T follicular helper cell (primary cell): ENCODE results near the gene ASZ1.
"Not testable (repeated sequence)": the region's sequence is repeated elsewhere in the genome, so short reads cannot be mapped to it uniquely, and the experiment has no call there.

Source experiments
- DNase-seq: peaks from one replicate; pipeline ENCODE4 v3.0.0-alpha.2; 2020; ENCODE audit warnings: low read depth
- total RNA-seq, 2 experiments: gene quantifications; one replicate each; lab custom pipeline; 2026; lab: John Stamatoyannopoulos, UW

ASZ1 gene, protein sequence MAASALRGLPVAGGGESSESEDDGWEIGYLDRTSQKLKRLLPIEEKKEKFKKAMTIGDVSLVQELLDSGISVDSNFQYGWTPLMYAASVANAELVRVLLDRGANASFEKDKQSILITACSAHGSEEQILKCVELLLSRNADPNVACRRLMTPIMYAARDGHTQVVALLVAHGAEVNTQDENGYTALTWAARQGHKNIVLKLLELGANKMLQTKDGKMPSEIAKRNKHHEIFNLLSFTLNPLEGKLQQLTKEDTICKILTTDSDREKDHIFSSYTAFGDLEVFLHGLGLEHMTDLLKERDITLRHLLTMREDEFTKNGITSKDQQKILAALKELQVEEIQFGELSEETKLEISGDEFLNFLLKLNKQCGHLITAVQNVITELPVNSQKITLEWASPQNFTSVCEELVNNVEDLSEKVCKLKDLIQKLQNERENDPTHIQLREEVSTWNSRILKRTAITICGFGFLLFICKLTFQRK
- 0 to 0.18 reads per million in 2 experiments for total RNA-seq

DNA sequence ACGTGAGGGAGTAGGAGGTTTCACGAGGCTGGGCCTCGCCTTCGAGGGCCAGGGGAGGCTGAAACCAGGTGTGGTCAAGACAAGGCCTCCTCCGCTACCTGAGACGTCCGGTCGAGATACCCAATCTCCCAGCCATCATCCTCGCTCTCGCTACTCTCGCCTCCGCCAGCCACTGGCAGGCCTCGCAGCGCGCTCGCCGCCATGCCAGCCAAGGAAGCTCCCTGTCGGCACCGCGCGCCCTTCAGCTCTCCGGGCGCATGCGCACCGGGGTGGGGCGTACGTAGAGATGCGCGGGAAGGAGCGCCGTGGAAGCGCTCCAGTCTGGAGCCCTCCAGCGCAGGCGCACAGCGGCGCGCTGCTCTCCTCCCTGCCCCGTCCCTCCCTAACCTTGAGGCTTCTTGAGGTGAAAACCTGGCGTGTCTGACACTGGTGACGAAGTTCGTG is at the start of gene ASZ1:
TSS of gene ASZ1 (minus strand) at position 236 of the 444 bp plus-strand sequence. CDS start at position 203, 33 bp downstream.
- DNase-seq, result no peak

DNA sequence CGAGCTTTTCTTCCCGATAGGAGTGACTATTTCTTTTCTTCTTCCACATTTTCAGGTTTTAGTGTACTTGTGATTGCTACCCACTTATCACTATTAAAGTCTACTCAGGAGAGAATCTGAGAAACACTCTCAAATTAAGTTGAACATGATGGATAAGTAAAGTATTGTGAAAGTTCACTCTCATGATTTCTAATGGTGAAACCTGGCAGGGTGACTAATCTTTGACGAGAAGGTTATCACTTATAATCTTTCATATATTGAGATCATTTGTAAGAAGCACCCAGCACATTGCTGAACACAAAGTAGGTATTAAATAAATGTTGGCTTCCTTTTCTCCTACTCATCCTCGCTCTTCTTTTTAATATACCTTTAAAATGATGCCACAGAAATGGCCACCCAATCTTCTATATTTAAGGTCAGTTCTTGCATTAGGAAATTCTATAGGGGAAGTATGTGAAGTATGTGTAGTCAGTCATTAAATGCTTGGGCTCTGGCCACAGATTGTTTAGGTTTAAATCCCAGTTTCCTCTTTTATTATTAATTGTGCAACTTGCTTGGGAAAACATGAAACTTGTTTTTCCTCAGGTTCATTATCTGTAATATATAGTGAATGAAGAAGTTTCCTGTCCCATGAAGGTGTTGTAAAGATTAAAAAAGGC is 49.4 kb upstream of the ASZ1 start:
- no peak for DNase-seq

DNA sequence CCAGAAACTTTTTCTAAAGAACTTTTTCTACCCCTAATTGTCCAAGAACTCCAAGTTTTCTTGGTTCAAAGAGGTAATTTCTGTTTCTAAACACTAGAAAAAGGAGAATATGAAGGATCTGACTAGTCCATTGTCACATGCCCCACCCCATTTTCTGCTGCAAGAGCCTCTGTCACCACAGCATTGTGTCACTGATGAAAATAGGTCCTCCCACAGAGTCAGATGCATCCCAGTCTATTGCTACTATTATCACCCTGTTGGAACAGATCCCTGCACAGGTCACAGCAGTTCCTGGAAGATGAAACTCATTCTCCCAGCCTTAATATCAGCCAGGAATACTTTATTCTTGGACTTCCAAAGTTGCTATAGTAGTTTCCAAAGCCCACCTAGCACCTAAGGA is 45.0 kb upstream of the ASZ1 start:
- DNase-seq, result no peak

DNA sequence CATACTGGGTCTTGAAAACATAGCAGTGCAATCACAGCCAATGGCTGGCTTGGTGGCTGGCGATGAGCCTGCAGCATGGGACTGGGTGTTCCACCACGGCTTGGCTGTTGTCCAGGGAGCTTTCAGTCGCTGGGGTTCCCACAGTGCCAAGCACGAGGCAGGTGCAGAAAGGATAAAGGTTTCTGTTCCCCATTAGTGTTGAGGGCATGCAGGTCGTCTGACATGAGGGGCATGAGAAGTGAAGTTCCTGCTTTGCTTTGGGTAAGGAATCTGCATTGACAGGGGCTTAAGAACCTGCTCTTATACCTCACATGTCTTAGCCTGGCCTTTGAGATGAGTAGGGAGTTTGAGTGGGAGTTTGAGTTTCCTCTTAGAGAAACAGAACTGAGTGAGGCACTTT is 43.5 kb upstream of the ASZ1 start:
- DNase-seq, result no peak

DNA sequence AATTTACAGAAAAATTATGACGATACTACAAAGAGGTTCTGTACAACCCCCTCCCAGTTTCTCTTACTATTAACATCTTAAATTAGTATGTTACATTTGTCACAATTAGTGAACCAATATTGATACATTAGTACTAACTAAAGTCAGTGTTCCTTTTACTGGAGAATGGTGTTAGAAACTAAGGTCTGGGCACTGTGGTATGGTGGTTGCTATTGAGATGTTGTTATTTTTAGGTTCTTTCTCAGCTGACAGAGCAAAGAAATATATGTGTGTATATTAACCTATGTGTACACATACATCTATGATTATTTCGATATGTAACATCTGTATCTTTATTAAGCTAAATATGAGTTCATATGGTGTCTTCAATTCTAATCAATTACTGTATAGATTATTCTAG is 40.9 kb upstream of the ASZ1 start:
- DNase-seq, result no peak

DNA sequence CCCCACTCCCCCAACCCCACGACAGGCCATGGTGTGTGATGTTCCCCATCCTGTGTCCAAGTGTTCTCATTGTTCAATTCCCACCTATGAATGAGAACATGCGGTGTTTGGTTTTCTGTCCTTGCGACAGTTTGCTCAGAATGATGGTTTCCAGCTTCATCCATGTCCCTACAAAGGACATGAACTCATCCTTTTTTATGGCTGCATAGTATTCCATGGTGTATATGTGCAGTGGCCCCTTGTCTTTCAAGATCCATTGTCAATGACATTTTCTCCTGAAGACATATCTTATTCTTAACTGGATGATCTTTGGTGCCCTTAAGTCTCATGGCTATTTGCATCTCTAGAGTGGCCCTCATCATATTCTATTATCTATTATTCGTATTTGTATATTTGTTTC is 33.5 kb upstream of the ASZ1 start:
- not testable (repeated sequence) for DNase-seq

DNA sequence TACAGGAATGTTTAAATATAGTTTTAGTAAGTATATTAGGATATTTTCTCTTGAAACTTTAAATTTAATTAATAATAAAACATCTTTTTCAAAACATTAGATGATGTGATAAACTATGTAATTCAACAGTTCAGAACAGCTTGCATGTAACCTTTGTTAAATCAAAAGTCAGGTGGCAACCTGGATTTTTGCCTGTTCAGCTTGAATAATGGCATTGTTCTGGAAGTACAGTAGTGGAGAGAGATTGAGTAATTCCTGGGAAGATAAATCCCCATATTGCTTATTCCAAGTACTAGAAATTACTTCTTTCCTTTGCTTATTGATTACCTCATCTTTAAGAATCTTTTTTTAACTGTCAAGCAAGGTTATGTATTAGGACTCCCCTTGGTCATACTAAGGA is 32.4 kb upstream of the ASZ1 start:
- DNase-seq, result no peak

DNA sequence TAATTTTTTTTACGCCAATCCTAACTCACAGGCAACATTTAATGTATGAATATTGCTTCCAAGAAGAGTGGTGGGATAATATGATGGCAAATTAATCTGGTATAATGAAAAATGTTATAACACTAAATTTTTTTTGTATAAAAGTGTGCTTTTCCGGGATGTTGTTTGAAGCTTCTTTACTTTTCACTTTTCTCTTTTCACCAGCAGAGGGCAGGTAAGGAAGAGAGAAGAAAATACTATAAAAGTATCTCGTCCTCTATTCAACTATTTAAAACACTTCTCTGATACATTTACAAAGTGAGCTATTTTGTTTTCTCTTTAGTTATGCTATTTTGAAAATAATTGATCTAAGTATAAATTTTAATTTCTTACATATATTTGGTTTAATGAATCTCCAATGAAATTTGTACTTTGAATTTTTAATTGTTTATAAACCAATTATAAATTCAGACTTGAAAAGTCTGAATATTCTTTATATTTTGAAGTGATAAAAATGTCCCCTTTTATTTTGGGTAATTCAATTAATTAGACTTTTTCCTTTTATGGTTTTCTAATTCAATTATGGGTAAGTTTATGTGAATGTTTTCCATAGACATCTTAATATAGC is 31.8 kb upstream of the ASZ1 start:
- no peak for DNase-seq

DNA sequence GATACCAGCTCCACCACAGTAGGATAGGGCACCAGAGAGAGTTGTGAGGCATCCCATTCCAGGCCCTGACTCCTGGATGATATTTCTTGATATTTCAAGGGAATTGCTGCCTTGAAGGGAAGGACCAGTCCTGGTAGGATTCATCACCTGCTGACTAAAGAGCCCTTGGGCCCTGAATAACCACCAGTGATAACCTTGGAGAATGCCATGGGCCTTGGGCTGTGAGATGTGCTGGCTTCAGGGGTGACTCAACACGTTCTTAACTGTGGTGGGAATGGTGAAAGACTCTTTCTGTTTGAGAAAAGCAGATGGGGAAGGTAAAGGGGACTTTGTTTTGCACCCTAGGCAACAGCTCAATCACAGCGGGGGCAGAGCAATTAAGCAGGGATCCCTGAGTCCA is 21.4 kb upstream of the ASZ1 start:
- no peak for DNase-seq

DNA sequence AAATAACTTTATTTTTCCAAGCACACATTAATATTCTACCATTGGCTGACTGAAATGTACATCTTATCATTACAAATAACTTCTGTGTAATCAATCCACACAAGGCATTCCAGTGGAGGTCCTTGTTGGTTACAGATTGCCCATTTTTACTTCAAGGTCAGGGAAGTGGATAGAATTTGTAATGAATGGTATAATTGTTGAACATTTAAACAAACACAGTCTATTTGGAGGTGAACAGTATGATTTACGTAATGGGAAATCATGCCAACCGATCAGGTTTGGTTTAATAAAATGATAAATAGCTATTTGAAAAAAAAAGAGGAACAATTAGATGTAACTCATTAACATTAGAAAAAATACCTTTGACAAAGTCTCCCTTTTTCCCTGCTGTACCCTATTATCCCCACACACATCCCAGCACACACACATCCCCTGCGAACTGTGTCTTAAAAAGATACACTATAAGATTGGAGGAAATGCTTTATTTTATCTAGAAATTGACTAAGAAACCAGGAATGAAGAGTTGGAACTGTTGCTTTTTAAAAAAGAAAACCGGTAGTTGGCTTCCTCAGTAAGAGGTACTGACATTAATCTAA is 19.0 kb upstream of the ASZ1 start:
- no peak for DNase-seq

DNA sequence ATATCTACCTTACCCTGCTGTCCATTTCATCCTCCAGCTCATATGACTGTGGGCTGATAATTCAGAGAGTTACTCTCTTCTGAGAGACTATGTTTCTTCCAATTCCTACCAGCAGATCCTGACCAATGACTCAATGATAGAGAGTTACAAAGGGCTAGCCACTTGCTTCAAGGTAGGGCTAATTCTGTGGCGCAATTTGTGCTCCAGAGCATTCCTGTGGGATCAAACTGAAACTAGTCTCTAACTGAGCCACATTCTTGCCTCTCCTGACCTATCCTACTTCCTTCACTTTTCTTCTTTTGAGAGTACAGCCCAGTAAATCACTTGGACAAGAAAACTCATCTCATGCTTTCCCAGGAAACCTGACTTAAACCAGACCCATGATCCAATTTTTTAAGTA is 17.9 kb upstream of the ASZ1 start:
- DNase-seq, result no peak

DNA sequence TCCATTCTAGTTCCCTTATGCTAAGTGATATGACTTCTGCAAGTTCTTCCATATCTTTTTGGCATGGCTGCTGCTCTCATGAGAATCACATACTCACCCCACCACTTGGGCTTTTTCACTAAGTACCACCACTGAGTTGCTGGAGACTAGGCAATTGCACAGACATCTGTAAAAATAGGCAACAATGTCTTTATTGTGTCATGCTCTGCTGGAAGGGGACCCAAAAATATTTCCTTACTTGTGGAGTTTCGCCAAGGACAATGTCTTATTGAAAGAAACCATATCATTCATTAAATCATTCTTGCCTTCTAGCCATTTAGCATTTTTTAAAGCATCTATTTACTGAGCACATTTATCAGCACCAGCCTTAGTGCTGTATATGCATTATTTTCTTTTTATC is 17.4 kb upstream of the ASZ1 start:
- no peak for DNase-seq

DNA sequence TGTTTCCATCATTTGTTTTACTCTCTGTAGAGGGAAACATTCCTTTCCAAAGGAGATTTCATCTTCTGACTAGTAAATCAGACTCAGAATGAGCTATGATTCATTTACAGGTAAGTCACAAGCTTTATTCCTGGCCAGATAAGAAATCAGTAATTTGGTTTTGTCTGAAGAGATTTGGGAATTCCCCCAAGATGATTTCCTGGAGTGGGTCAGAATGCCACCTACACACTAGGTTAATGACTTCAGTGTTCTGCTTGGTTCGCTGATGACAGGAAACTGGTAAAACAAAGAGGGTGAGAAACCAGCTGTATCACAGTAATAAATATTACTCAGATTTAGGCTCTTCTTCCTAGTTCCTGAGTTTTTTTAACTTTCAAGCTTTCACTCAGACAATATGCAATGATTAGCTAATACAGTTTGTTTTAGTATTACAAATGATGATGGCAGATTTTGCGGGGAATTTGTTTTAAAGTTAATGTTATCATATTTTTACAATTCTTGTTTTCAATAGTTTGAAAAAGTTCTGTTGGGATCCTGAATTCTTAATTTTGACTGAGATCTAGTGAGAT is 8.3 kb upstream of the ASZ1 start:
- no peak for DNase-seq

DNA sequence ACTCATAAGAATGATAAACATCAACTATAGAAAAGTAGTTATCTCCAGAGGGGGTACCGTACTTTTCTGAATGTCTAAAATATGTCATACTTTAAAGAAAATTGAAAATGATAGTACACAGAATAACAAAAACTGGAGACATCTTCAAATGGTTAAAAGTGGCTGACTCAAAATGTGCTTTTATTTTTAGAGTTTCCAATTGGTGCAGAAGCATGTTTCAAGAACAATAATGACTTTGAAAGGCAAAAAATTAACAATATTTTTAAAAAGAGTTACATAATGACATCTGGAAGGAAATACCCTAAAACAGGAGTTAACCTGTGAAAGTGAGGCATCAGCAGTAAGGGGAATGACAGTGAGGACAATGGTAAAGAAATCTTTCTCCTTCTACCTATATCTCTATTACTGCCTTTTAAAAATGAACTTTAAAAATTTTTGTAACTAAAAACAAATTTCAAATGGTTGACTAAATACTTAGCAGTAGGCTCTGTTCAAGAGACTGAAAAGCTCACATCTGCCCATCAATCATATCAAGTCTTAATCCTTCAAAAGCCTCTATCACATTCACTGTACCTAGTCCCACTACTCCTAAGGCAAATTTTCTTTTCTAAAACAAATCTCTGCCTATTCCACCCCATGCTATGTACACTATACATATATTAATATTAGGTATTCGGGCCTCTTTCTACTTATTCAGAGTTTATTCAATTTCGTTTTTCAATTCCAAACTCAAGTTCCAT is 3.0 kb downstream of the ASZ1 start:
- no peak for DNase-seq

DNA sequence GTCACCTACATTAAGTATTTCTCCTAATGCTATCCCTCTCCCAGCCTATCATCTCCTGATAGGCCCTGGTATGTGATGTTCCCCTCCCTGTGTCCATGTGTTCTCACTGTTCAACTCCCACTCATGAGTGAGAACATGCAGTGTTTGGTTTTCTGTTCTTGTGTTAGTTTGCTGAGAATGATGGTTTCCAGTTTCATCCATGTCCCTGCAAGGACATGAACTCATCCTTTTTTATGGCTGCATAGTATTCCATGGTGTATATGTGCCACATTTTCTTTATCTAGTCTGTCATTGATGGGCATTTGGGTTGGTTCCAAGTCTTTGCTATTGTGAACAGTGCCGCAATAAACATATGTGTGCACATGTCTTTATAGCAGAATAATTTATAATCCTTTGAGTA is 12.7 kb downstream of the ASZ1 start:
- not testable (repeated sequence) for DNase-seq

DNA sequence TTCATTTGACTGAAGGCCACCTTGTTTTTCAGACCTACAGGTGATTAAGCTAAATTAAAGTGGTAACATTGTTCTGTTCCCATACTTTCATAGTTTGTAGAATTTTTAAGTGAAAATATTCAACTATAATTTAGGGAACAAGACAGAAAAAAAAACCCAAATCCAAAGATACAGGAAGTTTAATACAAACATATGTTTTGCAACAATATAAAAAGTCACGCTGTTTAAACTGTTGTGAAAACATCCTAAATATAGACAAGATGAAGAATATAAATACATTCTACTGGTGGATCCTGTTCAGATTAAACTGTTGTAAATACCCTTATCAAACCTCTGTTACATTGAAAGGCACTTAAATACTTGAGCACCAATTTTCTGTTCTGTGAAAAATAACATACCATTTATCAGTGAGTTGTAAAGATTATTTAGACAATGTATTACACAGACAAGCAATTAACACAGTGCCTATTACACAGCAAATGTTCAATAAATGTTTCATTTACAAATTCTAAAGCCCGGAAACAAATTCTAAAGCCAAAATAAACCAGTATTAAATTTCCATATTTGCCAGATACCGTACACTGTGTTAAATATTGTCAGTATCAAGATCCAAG is 14.2 kb downstream of the ASZ1 start:
- no peak for DNase-seq

DNA sequence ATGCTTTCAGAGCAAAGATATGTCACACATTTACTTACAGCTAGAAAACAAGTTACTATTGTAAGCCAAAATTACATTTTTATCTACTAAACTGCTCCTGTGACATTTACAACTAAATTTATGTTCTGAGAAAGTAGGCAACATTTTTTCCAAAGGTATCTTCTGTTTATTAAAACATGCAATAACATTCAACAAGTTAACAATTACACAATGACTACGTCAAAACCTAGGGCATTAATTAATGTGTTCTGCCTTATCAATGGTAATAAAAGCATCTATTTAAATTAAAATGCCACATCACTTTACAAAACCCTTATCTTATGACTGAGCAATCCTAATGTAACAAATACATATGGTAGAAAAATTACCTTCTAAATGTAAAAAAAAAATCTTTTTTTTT is 14.9 kb downstream of the ASZ1 start:
- DNase-seq, result no peak

DNA sequence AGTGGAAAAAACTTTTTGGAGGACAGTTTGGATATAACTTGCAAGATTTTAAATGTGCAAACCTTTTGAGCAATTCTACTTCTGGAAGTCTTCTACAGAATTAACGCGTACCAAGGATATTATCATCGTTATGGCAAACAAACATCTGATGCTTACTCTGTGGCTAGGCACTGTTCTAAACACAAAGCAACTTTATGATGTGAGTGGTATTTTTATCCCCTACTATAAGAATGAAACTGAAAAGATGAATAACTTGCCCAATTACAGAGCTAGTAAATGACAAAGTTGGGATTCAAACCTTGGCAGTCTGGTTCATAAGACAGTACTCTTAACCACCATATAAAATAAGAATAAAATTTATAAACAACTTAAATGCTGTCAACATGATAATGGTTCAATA is 15.8 kb downstream of the ASZ1 start:
- no peak for DNase-seq

DNA sequence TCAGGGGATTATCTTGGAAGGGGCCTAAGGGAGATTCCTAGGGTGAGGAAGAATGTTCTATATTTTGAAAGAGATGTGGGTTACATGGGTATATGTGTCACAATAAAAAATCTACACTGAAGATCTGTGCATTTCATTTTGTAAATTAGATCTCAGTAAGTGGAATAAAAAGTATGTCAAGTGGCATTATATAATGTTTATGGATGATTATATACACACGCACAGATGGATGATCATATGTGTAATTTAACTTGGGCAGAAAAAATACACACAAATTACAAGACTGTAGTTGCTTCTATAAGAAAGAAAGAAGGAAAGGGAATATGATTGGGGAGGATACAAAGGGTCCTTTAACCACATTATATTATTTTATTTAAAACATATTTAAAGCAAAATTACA is 18.5 kb downstream of the ASZ1 start:
- no peak for DNase-seq

DNA sequence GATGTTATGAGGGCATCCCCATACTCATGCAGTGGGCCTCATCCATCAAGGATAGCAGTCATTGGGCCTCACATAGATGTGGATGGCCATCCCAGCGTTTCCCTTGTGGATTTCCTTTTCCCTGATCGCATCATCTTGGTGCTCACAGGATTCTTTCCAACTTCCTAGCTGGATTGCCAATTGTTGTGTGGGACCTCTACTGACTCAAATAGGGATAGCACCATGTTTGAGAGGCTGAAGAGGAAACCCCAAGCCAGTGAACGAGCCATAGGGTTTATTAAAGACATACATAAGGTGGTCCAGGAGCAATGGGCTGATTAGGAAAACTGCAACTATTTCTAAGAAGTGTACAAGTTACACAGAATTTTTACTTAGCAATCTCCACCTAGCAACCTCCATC is 21.8 kb downstream of the ASZ1 start:
- DNase-seq, result no peak

DNA sequence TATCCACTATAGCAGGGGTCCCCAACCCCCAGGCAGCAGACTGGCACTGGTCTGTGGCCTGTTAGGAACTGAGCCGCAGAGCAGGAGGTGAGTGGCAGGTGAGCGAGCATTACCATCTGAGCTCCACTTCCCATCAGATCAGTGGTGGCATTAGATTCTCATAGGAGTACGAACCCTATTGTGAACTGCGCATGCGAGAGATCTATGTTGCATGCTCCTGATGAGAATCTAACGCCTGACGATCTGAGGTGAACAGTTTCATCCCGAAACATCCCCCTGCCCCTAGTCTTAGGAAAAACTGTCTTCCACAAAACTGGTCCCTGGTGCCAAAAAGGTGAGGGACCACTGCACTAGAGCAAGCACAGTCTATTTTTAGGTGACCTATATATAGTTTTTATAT is 23.6 kb downstream of the ASZ1 start:
- DNase-seq, result no peak
